Fibroblast of peridontal ligament (primary cell): ENCODE measurements around the gene ASB6.
A peak's percentile ranks its signal among the peaks of the same experiment; 100 is the strongest.

Source experiments
- DNase-seq: peaks from one replicate; pipeline ENCODE4 v3.0.0-alpha.2; 2010; ENCODE audit errors: extremely low read depth

ASB6 gene

GRCh38 chr9:129626625-129627284, 15.2 kb downstream of the ASB6 start:
- DNase-seq: peak; percentile 67

- peak; percentile 73 for DNase-seq
Measured at GRCh38 chr9:129626079-129626624, 15.8 kb downstream of the ASB6 start, which contains the start of gene NTMT1. NTMT1 (plus strand) TSS chr9:129626163; CDS start chr9:129632704, 6,541 bp downstream.

GRCh38 chr9:129624947-129625346, 17.0 kb downstream of the ASB6 start:
- no peak for DNase-seq

GRCh38 chr9:129624168-129624759, 17.7 kb downstream of the ASB6 start:
- DNase-seq: peak; percentile 66

- DNase-seq: peak; percentile 81
Measured at GRCh38 chr9:129623331-129623730, 18.6 kb downstream of the ASB6 start.

GRCh38 chr9:129620669-129621295, 21.2 kb downstream of the ASB6 start, which contains the start of gene C9orf50:
C9orf50 (minus strand) TSS chr9:129621101; CDS start chr9:129620574, 527 bp downstream.
- DNase-seq: no peak

GRCh38 chr9:129619787-129620668, 21.9 kb downstream of the ASB6 start:
- no peak for DNase-seq

- peak; percentile 46 for DNase-seq
Measured at GRCh38 chr9:129617167-129617566, 24.8 kb downstream of the ASB6 start.

GRCh38 chr9:129615407-129616285, 26.3 kb downstream of the ASB6 start:
- DNase-seq: no peak

- DNase-seq: no peak
Measured at GRCh38 chr9:129614932-129615331, 27.0 kb downstream of the ASB6 start.

GRCh38 chr9:129613520-129614175, 28.3 kb downstream of the ASB6 start:
- DNase-seq: no peak

- no peak for DNase-seq
Measured at GRCh38 chr9:129612815-129613519, 29.0 kb downstream of the ASB6 start.

GRCh38 chr9:129612123-129612522, 29.8 kb downstream of the ASB6 start:
- DNase-seq: no peak

GRCh38 chr9:129611307-129611800, 30.6 kb downstream of the ASB6 start:
- DNase-seq: no peak

GRCh38 chr9:129610473-129611306, 31.3 kb downstream of the ASB6 start:
- peak; percentile 59 for DNase-seq

- DNase-seq: no peak
Measured at GRCh38 chr9:129610213-129610472, 31.8 kb downstream of the ASB6 start.

- DNase-seq: peak; percentile 35
Measured at GRCh38 chr9:129609486-129610212, 32.3 kb downstream of the ASB6 start.
